NCI-H748 (cell line): Measurements from ENCODE around the gene CYB5D1.
A peak's percentile ranks its signal among the peaks of the same experiment; 100 is the strongest.

Experiments used
- DNase-seq: peaks from one replicate; lab custom pipeline; 2025; ENCODE audit not compliant: unreplicated experiment; lab: John Stamatoyannopoulos, UW

The CYB5D1 gene

DNA sequence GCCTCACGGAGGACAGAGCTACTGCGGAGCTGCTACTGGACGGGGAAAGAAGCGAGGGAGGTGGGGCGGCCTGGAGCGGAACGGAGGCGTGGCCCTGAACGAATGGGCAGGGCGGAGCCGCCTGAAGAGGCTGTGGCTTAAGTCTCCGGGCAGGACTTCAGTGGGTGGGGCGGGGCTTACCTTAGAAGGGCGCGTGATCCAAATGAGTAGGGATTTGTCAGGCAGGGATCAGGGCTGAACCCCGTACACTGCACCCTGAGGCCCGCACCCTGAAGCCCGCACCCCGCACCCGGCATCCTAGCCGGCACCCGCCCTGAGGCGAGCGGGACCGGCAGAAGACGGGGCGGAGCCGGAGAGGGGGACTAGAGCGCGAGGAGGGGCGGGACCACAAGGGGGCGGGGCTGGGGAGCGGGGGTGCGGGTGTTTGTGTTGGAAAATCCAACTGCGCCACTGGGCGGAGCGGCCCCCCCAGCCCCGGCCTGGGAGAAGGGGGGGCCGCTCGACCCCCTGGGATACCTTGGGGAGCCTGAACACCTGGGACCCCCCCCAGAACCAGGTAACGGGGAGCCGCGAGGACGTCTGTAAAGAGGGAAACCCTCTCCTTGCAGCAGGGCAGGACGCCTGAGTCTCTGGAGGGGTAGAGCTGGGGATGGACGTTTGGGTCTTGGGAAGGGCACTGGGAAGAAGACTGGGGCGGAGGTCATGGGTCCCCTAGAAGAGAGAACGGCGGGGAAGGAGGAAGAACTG is 23.8 kb upstream of the CYB5D1 start, which contains the start of gene KDM6B:
Gene KDM6B (plus strand): TSS at position 423 of the 747 bp plus-strand sequence. CDS start 11,338 bp downstream, outside the sequence.
- DNase-seq = peak; percentile 96

DNA sequence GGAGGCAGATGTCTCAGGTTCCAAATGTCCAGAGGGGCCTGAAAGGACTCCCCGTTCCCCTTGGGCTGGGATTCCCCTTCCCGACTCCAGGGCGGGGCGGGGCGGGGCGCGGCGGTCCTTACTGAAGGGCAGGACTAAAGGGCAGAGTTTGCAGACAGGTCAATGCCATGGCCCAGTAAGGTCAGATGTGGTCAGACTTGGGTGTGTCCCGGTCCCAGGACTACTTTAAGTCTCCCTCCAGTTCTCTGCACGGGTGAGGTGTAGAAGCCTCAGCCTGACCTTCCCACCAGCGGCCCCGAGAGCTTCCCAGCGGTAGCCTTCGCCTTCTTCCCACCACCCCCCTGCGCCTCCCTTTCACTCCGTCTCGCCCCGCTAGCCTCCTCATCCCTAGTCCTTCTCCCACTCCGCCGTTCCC is 23.3 kb upstream of the CYB5D1 start:
- DNase-seq = no peak

DNA sequence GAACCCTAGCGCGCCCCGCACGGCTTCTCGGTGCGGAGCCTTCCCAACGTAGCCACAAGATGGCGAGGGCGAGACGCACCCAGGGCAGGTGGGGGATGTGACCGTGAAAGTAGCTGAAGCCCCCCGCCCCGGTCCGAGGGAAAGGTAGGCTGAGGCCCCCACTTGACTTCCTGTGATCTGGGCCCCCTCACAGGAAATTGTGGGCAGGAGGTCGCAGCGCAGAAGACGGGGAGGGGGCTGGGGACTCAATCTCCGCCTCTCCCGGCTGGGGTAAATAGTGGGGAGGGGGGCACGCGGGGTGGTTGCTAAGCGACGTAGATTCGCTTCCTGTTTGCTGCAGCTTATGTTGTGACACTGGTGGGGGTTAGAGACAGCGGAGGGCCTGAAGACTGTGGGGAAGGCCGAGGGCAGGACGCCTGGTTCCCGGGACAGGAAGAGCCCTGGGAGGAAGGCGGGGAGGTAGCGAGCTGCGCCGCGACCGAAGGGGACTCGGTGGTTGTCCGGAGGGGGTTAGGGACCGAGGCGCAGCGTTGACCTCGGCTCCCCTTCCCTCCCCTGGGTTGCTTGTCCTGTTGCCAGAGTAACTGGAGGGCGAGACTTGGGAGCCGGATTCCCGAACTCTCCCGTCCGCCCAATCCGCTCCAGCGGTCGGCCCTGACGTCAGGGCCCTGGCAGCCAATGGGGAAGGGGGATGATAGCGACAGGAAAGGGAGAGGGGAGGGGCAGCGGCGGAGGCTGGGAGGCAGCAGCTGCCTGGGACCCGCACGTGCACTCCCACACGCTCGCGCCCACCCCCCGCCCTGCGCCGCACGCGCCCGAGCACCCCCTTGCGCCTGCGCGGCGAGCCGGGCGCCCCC is 22.6 kb upstream of the CYB5D1 start:
- DNase-seq = peak; percentile 100

DNA sequence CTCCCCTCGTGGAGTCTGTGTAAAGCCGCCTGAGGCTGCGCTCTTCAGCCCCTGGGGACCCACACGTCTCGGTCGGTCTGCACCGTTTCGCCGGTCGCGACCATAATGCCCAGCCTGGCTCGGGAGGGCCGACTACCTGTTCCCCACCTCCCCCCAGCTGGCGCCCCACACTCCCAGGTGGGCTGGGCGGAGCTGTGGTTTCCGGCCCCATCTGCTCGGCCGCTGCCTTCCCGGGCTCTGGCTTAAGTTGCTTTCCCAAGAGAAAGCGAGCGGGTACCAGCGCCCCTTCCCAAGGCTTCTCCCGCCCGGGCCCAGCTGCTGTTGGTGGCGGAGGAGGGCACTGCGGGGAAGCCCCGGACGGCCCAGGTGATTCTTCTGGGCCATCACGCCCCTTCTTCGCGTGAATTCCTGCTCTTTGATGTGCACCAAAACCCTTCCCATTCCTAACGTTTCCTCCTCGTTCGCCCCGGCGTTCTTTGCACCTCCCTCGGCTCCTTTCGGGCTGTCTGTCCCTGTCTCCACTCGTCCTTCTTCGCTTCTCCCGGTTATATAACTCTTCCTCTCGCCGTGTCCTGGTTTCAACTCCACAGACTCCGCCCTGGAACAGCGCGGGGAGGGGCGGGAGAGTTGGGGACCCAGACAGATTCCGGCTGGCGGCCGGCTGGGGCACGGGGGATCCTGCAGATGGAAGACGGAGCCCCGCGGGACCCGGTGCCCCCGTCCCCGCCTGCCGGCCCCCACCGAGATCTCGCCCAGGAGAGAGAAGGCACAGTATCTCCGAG is 21.8 kb upstream of the CYB5D1 start:
- DNase-seq = peak; percentile 82

DNA sequence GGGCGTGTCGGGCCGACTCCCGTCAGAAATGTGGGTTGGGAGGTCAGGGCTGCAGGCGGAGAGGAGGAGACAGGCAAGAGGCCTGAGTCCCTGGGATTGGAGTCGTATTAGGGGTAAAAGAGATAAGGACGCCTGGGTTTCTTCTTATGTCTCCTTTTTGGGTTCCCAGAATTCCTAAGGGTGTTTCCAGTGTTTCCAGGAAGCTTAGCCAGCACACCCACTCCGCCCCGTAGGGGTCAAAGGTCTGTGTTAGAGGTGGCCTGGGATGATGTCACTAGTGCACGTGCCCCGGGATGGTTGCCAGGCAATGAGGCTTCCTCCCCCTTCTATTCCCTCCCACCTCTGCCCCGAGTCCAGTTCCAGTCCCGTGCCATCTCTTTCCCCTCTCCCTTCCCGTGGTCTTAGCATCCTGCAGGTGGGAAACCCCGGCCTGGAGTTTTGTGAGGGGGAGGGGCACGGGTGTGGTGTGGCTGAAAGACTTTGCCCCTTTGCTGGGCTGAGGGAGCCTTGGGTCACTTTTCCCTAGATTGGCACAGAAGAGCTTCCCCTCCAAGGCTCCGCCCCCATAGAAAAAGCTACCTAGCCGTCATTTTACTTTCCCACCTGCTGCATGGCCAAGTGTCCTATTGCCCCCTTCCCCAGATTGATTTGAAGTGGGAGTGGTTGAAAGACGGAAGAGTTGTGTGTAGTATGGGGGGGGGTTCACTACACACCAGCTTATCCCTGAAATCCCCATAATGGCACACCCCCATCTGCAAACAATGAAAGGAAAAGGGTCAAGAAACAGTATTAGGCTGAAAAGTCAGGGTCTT is 21.0 kb upstream of the CYB5D1 start:
- peak; percentile 92 for DNase-seq

DNA sequence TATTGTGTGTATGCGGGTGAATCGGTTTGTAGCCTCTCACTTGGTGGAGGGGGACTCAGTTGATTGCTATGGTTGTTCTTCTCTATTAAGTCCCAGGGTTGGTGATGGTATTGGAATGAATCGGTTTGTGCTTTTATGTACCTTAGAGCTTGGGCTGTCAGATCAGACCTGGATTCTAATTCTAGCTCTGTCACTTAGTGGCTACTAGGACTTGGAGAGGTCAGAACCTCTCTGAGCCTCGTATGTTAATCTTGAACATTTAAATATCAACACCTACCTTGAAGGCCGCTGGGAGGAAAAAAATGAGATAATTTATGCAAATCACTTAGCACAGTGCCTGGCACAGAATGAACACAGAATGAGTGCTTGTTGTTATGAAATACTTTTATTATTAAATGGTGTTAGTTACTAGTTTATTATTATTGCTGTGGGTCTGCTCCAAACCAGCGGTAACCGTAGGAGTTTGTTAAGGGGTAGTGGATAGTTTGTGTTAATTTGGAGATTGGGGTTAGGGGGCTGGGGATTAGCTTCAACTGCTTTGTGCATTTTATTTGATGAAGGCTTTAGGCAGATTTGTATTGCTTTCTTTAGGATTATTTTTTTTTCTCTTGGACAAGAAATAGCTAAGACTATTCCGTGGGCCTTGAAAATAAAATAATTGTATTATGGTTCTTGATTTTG is 20.3 kb upstream of the CYB5D1 start:
- DNase-seq = peak; percentile 65

DNA sequence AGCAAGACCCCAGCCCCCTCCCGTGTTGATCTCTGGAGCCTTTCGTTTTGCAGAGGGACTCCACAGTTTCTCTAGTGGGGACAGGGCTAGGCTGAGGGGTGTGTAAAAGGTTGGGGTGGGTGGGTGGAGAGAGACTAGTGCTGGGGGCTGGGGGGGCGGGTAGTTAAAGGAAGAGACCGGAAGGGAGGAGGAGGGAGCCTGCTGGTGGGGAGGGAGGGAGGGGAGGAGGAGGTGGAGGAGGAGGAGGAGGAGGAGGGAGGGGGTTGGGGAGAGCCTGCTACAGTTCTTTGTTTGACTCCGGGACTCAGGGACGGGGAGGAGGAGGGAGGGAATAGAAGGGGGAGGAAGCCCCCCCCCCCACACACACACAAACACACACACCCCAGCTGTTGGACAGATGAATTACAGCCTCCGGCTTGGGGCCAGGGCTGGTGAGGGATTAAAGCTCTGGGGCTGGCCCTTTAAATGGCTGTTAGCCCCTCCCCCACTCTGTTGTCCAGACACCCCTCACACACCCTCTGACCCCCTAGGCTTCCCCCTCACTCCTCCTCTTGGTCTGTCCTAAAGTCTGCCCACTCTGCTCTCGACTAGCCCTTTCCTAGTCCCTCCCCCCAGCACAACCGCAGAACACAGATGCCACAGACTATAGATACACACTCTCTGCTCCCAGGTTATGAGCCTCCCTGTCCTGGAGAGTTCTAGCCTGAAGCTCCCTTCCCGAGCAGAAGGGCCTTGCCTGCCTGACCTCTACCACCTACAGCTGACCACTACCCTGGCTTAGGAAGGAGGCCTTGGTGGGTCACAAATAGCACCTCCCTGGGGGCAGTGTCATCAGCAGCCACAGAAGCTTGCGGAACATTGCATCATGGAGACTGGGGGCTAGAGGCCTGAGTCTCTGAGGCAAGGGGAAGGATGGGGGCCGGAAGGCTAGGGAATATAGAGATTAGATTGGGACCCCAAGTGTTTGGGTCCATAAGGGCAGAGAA is 19.4 kb upstream of the CYB5D1 start:
- peak; percentile 75 for DNase-seq

DNA sequence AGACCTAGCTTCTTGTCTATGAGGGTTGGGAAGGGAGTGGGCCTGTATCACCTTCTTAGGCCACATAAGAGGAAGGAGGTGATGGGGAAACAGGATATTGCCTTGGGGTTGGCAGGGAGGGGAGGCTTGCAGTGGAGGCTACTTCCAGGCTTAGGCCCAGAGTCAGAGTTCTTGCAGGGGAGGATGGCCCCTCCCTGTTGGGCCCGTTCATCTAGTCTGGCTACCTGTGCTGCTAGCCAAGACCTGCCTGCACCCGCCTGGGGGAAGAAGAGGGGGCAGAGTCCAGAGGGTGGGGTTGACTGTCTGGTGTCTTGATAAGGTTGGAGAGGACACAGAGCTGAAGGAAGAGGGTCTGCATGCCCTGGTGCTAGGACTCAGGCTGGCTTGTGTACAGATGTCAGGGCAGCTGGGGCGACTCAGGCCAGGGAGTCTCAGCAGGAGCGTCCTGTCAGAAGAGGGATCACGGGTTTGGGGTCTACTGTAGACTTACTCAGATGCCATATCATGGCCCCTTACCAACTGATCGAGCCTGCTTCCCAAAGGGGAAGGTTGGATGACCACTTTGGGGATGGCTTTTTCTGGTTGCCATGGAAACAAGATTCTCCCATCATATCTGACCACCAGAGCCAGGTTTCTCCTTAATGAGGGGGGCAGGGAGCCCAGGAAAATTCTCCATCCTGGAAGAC is 18.5 kb upstream of the CYB5D1 start:
- no peak for DNase-seq

DNA sequence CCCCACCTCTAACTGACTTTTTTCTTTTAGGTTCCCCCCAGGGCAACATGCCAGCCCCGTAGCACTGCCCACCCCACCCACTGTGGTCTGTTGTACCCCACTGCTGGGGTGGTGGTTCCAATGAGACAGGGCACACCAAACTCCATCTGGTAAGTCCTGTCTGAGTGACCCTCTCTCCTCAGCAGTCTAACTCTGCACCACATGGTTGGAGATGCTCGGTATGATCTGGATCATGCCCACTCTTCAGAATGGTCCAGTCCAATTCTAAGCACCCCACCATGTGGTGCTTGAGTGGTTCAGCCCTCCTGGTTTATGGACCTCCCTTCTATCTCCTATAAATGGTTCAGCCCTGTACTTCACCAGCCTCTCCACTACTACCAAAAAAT is 17.9 kb upstream of the CYB5D1 start:
- peak; percentile 29 for DNase-seq

DNA sequence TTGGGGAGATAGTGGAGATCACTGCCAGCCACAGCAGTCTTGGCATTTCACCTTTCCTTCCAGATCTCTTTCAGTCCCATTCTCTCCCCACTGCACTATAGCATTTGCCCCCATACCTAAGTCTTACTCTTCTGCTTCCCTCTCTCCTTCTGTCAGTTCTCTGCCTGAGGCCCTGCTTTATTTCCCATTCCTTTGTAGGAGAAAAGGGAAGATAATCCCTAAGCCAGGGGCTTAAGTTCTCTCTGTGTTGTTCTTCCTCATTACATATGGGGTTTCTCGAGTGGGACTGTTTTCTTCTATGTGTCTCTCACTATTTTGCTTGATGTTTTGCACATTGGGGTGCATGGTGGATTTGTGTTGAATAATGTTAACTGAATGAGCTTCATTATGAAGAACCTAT is 17.4 kb upstream of the CYB5D1 start:
- DNase-seq = no peak

DNA sequence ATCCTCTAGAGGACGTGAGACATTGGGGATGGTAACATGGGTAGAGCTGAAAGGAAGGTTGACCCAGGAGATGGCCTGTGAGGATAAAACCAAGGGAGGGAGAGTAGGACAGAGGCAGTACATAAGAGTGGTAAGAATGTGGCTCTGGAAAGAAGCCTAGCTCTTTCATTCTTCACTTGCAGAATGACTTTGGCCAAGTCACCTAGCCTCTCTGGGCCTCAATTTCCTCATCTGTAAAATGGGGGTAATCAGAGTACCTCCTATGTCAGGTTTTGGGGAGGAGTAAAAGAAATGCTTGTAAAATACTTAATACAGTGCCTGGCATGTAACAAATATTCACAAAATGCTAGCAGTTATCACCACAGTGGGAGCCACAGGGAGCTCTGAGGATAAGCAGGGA is 16.9 kb upstream of the CYB5D1 start:
- DNase-seq = no peak

DNA sequence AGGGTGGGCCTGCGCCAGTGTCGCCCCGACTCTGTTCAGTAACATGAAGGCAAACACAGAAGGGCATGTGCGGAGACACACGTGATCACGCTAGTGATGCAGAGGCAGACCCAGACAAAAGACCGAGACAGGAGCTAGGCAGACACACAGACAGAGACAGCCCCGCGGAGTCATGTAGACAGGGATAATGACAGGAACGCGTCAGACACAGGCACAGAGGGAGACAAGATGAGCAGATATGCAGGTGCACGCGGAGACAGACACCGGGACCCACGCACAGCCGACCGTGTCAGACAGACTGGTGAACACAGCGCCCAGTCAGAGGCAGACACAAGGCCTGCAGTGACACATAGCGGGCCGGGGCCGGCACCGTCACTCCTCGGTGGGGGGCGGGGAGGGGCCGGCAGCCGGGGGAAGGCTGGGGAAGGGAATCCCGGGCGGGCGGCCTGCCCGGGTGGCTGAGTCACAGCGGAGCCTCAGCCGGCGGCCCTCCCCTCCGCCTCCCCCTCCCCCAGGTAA is 16.3 kb upstream of the CYB5D1 start:
- DNase-seq = peak; percentile 87

DNA sequence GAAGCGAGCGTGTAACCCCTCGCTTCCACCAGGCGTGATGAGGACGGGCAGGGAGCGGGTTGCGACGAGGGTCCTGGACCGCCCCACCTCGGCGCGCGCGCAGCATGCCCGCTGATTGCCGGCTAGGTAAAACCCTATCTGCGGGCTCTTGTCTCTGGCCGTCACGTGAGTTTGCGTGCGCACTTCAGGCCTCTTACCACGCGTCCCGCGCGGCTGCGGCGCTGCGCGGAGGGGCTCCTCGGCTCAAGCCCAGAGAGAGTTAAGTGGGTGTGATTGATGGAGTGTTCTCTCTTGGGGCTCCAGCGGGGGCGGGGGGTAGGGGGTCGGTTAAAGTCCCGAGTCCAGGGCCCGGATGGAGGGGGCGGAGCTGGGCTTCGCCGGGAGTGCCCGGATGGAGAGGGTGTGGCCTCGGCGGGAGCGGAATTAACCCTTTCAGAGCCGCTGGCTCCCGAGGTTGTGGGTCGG is 15.9 kb upstream of the CYB5D1 start:
- peak; percentile 92 for DNase-seq

DNA sequence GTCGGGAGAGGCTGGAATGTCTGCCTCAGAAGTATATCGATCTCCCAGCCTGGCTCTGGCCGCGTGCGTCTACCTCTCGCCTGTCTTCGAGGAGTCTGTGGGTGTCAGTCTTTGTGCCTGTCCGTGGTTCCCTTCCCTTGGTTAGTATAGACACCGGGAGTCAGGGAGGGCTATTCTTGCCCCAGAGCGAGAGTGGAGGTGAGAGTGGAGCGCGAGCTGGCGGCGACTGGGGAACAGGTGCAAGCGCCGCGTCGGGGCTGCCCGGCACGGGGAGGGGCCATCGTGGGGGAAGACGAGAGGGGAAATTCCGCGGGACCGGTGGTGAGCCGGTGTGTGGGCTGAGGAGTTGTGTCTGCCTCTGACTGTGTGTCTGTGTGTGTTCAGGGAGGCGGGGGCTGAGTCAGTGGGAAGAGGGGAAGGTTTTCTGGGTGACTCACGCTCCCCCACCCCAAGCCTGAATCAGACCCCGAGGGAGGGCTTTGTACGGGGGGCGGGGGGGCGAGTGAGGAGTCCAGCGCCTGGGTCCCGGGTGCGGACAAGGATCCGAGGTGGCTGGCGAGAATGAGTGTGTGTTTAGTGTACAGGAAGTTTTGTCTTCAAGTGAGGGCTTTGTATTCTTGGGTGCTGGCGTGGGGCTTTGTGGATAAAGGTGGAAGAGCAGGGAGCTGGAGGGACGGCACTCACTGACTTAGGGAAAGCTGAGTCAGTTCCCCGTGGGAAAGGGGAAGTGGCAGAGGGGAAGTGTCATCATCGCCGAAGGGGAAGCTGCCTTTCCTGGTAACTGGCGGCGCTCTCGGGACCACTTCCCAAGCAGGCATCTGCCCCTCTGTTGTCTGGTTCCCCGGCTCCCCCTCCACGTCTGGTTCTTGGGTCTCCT is 15.2 kb upstream of the CYB5D1 start:
- DNase-seq = peak; percentile 87

DNA sequence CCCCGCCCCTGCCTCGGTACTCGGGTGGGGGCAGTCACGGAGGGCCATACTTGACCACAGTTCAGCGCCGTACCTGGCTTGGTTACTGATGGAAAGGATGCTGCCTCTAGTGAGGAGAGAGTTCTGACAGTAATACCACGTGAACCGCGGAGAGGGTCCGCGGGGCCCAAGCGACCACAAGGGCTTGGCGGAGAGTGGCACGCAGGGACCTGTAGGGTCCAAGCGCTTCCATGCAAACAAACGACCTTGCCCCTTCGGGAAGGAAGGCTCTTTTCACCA is 14.6 kb upstream of the CYB5D1 start:
- DNase-seq = peak; percentile 74

DNA sequence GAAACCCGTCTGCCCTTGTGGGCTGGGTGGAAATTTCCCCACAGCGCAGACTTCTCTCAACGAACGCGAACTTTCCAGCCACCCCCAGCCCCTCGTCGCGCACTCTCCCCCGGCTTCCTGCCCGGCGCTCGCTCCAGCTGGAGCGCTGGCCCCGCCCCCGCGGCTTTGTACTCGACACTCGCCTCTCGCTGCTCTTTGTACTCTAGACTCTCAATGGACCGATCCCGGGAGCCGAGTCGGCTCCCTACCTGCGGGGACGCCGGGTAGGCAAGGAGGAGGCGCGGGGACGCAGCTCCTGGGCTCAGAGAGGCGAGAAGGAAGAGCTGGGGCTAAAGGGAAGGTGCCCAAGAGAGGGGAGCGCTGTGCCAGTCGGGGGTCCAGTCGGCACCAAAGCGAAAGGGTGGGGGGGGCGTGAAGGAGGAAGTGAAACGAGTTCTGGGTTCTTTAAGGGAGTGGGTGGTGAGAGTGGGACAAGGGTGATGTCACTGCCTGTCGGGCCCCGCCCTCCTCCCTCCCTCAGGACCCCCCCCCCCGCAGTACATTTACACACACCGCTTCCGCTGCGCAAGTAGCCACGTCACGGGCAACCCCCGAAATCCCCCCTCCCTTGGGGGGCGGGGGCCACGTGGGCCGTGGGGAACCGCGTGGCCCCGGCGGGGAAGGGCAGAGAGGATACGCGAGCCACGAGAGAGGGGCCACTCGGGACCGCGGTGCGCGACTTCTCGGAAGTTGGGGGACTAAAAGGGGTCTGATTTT is 14.1 kb upstream of the CYB5D1 start:
- DNase-seq = peak; percentile 95
